Measurements from ENCODE around the gene MPZL3.
A peak's percentile ranks its signal among the peaks of the same experiment; 100 is the strongest.
"Not testable (repeated sequence)": the region's sequence is repeated elsewhere in the genome, so short reads cannot be mapped to it uniquely, and the experiment has no call there.

The MPZL3 gene

DNA sequence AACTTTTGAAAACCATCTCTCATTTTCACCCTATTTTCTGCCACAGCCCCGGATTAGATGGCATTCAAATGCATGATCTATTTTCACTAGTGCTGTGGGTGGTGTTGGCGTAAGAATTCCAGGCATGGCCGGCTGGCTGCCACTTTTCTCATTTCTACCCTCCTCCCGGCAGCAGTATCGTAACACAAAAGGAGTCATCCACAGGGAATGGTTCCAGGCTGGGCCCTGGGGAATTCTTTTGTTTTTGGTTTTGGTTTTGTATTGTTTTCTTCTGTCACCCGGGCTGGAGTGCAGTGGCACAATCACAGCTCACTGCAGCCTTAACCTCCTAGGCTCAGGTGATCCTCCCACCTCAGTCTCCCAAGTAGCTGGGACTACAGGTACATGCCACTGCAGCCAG is 41.2 kb downstream of the MPZL3 start:
- DNase-seq = no peak

DNA sequence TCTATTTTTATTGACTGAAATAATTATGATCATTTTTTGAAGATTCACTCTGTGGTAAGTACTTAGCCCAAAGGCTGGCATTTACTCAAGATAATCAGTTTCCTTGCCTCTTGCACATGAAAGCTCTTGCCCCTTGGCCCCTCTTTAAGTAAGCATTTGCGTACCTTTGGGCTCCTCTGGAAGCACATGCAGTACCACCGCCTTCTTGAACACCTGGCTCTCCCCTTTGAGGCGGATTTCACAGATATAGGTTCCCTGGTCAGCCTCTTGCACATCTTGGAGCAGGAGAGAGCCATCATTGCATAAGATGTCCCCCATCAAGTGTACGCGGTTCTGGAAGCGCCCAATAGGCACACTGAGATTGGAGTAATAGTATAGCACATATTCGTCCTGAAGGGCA is 41.8 kb downstream of the MPZL3 start:
- DNase-seq = no peak

DNA sequence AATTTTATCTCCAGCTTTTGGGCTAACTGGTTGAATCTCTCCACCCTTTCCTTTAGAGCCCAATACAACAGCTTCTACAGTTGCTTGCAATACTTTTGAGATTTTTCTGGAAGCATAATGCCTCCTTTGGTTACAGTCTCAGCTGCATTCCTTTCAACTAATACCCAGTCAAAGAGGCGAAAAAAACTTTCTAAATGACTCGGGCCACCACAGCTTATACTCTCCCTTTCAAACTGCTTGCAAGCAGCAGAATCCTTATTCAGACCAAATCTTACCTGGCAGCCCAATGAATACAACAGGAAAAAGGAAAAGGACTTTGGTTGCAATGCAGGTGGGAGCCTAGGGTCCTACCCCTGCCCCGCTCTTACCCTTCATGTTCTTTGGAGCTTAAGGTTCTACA is 43.1 kb downstream of the MPZL3 start:
- DNase-seq = no peak

DNA sequence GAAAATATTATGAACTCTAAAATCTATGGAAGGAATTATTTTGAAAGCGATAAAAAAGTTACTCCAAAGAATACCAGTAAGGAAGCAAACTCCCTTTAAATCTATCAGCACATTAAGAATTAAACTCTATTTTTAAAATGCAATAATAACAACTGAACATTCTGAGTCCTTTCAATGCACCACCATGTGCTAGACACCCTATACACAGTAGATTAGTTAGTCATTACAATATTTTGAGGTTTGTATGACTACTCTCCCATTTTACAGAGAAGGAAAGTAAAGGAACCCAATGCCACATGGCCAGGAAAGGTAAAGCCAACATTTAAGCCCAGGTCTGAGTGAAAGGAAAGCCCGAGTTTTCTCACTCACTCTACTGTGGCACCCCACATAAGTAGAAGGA is 45.1 kb downstream of the MPZL3 start:
- DNase-seq = no peak

DNA sequence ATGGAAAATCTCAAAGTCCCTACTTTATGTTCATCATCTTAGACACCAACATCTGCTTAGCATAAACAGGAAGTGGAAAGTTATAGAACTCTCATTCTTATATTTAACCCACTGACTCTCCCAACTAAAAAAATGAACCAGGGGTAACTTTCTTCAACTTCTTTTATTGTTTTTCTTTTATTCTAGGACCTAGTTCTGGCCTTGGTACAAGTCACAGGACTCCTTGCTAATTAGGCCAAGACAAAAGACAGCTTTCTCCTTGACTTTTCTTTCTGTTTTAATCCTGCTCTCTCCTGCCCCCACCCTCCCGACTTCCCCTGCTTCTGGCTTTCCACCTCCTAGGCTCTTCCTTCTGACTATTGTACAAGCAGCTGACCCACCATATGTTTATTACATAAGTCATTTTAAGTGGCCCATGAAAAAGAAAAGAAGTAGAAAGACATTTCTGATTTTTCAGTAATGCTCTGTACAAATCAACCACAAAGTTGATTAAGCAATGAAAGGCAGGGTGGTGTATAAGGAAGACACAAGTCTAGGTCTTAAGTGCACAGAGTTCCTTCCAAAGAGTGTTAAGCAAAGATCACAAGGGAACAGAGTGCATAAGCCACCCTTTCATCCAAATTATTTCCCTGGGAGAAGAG is 45.7 kb downstream of the MPZL3 start:
- DNase-seq = no peak

DNA sequence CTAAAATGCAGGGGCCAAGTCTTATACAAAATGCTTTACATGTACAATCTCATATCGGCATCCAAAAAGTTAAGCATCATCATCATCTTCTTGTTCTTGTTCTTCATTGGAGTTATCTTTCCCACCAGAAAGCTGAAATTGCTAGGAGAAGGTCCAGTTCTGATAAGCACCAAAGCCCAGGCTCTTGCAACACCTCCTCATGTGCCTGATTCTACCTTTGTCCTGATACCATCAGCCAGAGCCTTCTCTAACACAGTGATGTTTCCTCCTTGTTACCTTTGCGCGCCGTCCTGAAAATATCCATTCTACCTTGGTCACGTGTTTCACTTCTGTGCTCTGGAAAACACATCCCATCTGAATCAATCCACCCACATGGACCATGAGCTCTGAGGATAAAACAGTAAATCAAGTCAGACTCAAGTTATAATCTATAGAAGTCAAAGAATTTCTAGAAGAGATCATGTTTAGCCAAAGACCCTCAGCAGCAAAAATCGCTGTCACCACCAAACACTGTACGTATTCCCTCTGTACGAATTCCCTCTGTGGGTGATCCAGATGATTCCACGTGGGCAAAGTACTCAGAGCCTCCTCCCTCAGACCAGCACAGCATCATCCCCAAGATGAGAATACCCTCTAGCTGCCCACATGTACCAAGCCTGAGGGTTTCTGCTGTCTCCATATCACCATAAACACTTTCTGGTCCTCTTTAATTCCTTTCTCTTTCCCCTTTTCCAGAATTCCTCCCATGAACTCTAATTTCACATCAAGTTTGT is 46.4 kb downstream of the MPZL3 start:
- DNase-seq = no peak

DNA sequence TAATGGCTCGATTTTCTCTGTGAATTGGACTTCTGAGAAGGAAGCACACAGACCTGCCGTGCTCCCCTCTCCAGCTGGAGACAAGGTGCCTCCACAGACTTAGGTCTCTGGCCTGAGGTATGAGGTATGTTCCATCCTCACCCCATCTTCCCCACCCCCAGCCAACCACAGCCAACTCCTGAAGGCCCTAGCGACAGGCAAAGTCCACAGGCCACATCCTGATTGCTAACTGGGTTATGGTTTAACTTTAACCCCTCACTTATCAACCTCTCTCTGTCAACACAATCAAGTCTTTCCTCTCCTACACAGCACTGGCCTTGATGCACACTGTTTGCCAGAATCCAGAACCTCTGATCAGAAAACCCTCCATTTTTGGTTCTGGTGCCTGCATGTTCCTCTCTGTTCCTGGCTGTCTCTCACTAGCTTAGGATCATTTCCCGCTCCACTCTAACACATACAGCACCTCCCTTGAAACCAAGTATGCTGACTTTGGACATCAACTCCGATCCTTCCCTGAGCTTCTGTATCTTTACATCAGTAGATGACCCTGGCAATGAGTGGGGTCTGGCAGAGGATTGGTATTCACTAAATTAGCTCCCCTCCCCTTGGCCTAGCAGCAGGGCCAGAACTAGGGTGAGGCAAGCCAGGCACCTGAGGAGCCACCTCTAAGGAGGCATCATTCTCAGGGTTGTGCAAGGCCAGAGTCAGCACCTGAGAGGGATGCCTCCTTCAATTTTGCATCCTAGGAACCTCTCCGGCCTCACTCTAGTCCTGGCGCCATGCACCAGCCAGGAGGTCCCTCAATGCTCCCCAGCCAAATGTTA is 49.4 kb downstream of the MPZL3 start:
- DNase-seq = peak; percentile 56 to 70

DNA sequence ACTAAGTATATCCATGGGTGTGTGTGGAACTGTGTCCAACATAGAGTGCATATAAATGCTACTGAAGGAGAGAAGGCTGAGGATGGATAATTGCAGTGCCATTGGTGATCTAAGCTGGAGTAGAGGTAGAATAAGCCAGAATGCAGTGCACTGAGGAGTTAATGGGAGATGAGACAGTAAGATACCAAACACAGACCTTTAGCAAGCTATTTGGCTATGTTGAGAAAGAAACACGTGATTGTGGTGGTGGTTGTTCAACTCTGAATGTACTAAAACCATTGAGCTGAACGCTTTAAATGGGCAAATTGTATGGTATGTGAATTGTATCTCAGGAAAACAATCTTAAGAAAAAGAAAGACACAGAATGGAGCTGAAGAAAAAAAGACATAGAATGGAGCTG is 50.2 kb downstream of the MPZL3 start:
- no peak for DNase-seq

DNA sequence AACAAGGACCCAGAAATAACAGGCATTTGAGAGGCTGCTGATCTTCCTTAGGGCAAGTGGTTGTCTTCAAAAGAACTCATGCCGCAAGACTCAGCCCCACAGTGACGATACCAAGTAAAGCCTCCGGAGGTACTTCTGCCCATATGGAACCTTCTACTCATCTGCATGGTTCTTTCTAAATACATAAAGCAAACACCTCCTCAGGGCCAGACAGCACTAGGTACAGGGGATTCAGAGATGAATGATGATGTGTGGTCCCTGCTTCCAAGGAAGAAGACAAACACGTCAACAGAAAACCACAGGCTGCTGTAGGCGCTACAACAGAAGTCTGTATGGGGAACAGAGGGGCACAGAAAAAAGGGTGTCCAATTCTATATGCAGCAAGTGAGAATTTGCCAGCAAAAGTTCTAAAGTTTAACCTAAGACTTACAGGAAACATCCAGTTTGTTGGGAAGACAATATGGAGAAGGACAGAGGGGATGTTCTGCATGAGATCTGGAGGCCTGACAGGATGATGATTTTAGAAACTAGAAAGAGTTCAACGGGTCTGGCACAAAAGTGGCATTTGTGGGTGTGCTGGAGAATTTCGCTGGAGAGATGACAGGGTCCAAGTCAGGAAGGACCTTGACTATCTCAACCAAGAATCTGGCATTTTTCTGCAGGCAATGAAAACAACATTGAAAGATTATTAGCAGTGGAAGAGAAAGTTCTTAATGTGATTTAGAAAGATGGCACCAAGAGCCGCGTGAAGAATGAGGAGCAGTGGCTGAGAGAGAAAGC is 51.1 kb downstream of the MPZL3 start:
- peak; percentile 75 to 82 for DNase-seq

DNA sequence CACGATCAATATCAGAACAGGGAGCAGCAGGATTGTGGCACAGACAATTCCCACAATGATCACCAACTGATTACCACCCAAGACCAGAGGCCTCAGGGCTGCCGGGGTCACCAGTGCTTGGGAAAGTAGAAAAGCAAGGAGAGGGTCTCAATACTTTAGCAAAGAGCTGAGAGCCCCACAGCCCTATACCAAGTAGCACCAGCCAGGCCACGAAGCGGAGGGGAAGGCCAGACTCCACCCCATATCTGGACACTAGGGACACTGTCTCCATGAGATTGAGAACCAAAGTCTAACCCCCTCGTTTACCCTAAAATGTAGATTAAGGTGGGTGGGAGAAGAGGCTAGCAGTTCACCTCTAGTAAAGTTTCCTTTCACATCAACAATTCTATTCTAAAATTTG is 51.7 kb downstream of the MPZL3 start:
- DNase-seq = no peak

DNA sequence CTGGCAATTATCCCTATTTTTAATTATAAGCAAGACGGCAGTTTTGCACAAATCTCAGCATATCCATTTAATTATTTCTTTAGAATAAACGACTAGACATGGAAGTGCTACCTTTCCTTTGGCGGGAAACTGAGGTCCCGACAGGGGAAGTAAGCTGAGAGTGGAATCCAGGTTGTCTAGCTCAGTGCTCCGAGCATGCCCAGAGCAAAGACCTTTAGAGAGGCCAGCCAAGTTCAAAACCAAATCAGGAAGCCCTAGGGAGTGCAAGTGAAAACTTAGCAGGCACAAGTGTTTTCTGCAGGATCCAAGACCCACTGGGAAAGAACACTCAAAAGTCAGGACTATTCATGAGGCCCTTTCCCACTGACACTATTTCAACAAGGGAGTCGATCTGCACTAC is 53.0 kb downstream of the MPZL3 start:
- DNase-seq = no peak

DNA sequence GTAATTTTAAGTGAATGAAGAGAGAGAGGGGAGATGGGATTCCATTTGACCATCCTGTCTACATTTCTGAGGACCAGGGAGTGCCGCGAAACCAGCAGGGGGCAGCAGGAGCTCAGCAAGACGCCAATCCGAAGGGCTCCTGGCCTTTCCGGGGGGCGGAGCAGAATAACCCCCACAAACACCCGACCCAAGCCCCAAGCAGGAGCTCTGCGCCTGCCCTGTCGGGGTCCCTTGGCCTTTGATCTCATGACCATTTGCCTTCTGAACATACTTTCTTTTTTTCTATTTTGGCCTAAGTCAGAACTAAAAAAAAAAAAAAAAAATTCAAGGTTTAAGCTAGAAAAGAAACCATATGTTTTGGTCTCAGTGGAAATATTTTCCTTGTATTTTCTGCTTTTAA is 53.8 kb downstream of the MPZL3 start:
- DNase-seq = peak; percentile 82 to 84

DNA sequence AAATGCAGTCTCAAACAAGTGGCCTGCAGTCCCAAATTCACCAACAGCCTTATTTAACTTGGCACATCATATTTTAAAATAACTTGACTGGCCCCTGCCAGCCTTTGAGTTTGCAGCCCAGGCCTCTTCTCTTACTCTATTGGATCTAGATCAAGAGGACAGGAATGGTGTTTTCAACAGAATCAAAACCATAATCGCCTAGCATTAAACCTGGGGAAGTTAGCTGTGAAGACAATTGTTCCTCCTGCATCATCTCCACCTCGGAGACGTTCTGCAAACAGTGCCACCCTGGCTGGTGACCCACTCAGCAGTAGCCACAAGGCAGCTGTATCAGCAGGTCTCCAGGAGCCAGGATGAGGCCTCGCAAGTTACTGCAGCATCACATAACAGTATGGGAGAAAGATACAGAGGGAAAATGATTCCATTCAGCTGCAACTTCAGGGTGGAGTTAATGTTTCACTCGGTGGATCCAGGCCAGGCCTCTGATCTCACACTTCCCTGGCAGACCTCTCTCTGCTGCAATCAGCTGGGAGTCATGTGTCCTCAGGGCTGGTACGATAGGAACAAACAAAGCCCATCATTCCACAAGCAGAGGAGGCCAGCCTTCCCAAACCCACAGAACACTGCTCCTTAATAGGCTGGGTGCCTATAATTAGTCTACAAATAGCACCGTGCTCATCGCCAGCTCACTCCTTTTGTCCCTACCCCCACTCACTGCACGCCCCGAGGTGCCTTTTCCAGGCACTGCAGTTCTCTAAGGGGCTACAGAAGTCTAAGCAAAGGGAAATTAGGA is 57.1 kb downstream of the MPZL3 start:
- DNase-seq = no peak

DNA sequence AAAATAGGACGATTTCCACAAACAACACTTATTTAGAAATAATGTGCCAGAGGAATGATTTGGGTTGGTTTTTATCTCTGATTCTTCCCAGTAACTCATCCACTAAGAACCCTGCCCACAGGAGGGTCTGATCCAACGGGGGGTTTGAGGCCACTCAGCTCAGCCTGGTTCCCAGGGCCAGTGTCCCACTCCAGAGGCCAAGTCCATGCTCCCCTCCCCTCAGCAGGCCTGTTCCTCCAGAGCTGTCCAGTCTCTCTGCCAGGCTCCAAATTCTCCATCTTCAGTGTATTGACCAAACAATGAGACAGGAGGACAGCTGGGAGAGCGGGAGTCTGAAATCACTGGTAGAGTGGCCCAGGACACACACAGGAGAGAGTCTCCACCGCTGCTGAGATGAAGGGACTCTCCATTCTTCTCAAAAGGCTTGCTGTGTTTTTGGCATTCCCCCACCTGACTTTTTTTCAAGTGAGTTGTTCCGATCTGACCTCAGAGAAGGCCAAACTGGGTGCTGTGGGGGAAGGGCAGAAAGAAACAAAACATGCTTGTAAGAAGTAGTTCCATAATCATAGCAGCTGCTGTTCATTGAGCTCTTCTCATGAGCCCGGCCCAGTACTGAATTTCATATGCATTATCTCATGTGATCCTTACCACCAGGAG is 58.1 kb downstream of the MPZL3 start:
- DNase-seq = no peak

DNA sequence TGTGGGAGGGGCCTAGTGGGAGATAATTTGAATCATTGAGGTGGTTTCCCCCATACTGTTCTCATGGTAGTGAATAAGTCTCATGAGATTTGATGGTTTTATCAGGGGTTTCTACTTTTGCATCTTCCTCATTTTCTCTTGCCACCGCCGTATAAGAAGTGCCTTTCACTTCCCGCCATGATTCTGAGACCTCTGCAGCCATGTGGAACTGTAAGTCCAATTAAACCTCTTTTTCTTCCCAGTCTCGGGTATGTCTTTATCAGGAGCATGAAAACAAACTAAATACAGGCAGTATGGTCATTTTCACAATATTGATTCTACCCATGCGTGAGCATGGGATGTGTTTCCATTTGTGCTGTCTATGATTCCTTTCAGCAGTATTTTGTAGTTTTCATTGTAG is 59.3 kb downstream of the MPZL3 start:
- DNase-seq = not testable (repeated sequence)

DNA sequence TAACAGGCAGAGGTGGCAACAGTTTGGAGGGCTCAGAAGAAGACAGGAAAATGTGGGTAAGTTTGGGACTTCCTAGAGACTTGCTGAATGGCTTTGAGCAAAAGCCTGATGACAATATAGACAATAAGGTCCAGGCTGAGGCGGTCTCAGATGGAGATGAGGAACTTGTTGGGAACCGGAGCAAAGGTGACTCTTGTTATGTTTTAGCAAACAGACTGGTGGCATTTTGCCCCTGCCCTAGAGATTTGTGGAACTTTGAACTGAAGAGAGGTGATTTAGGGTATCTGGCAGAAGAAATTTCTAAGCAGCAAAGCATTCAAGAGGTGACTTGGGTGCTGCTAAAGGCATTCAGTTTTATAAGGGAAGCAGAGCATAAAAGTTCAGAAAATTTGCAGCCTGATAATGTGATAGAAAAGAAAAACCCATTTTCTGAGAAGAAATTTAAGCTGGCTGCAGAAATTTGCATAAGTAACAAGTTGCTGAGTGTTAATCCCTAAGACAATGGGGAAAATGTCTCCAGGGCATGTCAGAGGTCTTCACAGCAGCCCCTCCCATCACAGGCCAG is 61.1 kb downstream of the MPZL3 start:
- DNase-seq = not testable (repeated sequence)

DNA sequence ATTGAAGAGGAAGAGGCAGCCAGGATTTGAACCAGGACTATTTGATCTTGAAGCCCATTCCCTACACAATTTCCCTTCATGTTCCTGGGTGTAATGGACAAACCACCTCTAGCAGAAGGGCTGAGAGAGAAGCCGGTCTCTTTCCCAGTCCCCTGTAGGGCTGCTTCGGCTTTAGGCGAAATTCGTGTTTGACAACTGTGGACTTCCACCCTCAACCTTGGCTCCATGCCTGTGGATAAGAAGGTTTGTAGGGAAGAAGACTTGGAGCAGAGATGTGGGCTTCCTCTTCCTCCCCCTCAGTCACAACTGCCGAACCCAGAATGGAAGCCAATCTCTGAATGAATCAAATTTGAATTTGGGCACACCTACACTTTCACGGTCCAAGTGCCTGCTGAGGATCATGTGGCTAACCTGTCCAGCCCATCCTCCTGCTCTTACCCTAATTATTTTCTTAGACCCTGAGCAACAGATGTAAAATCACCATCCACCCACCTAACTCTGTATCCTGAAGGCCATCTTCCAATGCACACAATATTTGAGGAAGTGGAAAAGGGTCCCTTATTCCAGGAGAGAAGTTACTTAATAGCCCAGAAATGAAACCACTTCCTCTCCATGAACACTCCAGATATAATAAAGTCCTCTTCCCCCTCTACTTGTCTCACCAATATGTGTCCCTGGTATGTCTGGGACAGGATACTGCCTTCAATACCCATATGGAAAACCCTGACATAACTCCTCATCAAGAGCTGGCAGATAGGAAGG is 65.6 kb downstream of the MPZL3 start:
- DNase-seq = no peak

DNA sequence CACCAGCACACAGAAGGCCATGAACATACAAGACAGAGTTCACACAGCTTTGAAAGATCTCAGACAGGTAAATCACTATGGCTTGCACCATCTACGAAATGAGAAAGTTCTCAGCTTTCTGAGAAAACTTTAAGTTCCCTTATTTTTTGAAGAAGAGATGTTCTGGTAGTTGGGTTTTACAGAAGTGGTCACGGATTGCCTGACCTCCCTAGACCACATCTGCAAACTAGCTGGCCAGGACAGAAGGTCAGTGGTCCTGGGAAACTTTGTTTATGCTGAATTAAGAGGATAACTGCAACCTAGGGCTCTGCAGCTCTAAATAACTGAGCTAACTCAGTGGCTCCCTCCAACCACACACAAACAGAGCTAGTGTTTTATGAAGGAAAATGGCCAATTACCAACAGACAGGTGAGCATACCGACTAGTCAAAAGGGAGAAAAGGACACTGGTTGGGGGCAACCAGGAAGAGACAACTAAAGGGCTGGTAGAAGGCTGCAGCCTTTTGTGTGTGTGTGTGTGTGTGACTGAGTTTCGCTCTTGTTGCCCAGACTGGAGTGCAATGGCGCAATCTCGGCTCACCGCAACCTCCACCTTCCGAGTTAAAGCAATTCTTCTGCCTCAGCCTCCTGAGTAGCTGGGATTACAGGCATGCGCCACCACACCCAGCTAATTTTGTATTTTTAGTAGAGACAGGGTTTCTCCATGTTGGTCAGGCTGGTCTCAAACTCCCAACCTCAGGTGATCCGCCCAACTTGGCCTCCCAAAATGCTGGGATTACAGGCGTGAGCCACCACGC is 67.2 kb downstream of the MPZL3 start:
- DNase-seq = peak in 1 of 2 donors; percentile 17

DNA sequence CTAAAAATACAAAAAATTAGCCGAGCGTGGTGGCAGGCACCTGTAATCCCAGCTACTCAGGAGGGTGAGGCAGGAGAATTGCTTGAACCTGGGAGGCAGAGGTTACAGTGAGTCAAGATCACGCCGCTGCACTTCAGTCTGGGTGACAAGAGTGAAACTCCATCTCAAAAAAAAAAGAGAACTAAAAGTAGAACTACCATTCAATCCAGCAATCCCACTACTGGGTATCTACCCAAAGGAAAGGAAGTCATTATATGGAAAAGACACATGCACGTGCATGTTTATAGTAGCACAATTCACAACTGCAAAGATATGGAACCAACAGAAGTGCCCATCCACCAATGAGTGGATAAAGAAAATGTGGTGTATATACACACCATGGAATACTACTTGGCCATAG is 68.5 kb downstream of the MPZL3 start:
- peak in 1 of 2 donors; percentile 20 for DNase-seq

DNA sequence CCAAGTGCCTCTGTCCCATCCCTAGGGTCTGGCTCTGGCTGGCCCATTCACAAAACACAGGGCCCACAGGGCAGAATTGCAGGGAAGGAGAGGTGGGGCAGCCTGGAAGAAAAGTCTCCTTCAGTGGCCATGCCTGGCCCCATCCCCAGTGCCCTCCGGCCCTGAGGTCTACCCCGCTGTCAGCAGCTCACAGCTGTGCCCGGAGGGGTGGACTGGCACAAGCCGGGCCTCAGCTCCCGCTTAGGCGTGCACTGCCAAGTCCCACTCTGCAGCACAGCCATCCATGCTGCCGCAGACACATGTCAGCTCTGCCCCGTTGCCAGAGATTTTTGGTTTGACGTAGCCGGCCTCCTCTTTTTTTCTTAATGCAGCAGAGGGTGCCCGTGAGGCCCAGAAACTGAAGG is 71.9 kb downstream of the MPZL3 start:
- DNase-seq = no peak

Data from CD4-positive, alpha-beta T cell treated with Interleukin-4 for 1 hour (primary cell).